ENCODE data around the gene DPP8.

DPP8 gene

GRCh38 chr15:65424683-65425082, 92.8 kb downstream of the DPP8 start:
- ATAC-seq (replicated peaks) (no peak), DNase-seq (no peak)
- no peak overlapping the region for H3K4me3 Mint-ChIP-seq
- H3K27me3 Mint-ChIP-seq = peaks cover 53 to 70% of the 10 kb centered on the region in 2 donors
- peaks cover 13 to 17% of the 10 kb centered on the region in 2 donors for H3K4me1 Mint-ChIP-seq
- H3K36me3 Mint-ChIP-seq = peaks cover 3 to 4% of the 10 kb centered on the region in 2 donors
- no peaks in the 10 kb centered on the region for H3K9me3 Mint-ChIP-seq
- no peak overlapping the region for H3K27ac Mint-ChIP-seq

GRCh38 chr15:65423976-65424679, 93.4 kb downstream of the DPP8 start:
- H3K36me3 Mint-ChIP-seq = peaks cover 3% of the 10 kb centered on the region in 2 donors
- peaks cover 13 to 17% of the 10 kb centered on the region in 2 donors for H3K4me1 Mint-ChIP-seq
- no peak for DNase-seq
- ATAC-seq (replicated peaks) = no peak
- peaks cover 53 to 70% of the 10 kb centered on the region in 2 donors for H3K27me3 Mint-ChIP-seq
- no peaks in the 10 kb centered on the region for H3K9me3 Mint-ChIP-seq
- peak overlapping the region in 1 of 2 donors; percentile 88 for H3K4me3 Mint-ChIP-seq
- no peak overlapping the region for H3K27ac Mint-ChIP-seq

GRCh38 chr15:65423150-65423975, 94.1 kb downstream of the DPP8 start:
- H3K27ac Mint-ChIP-seq = no peak overlapping the region
- H3K9me3 Mint-ChIP-seq = no peaks in the 10 kb centered on the region
- H3K4me1 Mint-ChIP-seq = peaks cover 13 to 17% of the 10 kb centered on the region in 2 donors
- H3K27me3 Mint-ChIP-seq = peaks cover 57 to 72% of the 10 kb centered on the region in 2 donors
- ATAC-seq (replicated peaks) (no peak), DNase-seq (no peak)
- peak overlapping the region; percentile 85 to 88 for H3K4me3 Mint-ChIP-seq
- H3K36me3 Mint-ChIP-seq = peaks cover 3% of the 10 kb centered on the region in 2 donors

GRCh38 chr15:65421360-65422215, 95.9 kb downstream of the DPP8 start:
- H3K4me1 Mint-ChIP-seq = peaks cover 13 to 17% of the 10 kb centered on the region in 2 donors

GRCh38 chr15:65420975-65421359, 96.5 kb downstream of the DPP8 start:
- peaks cover 13 to 17% of the 10 kb centered on the region in 2 donors for H3K4me1 Mint-ChIP-seq
- H3K36me3 Mint-ChIP-seq = peaks cover 3% of the 10 kb centered on the region in 2 donors
- ATAC-seq (replicated peaks) (no peak), DNase-seq (no peak)
- H3K27ac Mint-ChIP-seq = no peak overlapping the region
- peak overlapping the region in 1 of 2 donors; percentile 81 for H3K4me3 Mint-ChIP-seq
- H3K27me3 Mint-ChIP-seq = peaks cover 70 to 91% of the 10 kb centered on the region in 2 donors
- no peaks in the 10 kb centered on the region for H3K9me3 Mint-ChIP-seq

More at GRCh38 chr15:65421360-65422215, 95.9 kb downstream of the DPP8 start:
- H3K27ac Mint-ChIP-seq = no peak overlapping the region
- peak overlapping the region; percentile 81 to 83 for H3K4me3 Mint-ChIP-seq
- no peaks in the 10 kb centered on the region for H3K9me3 Mint-ChIP-seq
- ATAC-seq (replicated peaks) (peak; percentile 54 to 64), DNase-seq (no peak)
- peaks cover 73 to 90% of the 10 kb centered on the region in 2 donors for H3K27me3 Mint-ChIP-seq
- peaks cover 3% of the 10 kb centered on the region in 2 donors for H3K36me3 Mint-ChIP-seq

GRCh38 chr15:65418596-65418995, 98.9 kb downstream of the DPP8 start:
- ATAC-seq (replicated peaks) = no peak
- Mint-ChIP-seq H3K36me3 (peaks cover 3% of the 10 kb centered on the region in 2 donors), H3K4me1 (peaks cover 13 to 17% of the 10 kb centered on the region in 2 donors), H3K4me3 (no peak overlapping the region), H3K27ac (no peak overlapping the region), H3K27me3 (peaks cover 50 to 79% of the 10 kb centered on the region in 2 donors), H3K9me3 (no peaks in the 10 kb centered on the region)
- no peak for DNase-seq

- Mint-ChIP-seq H3K4me3 (no peak overlapping the region), H3K9me3 (no peaks in the 10 kb centered on the region), H3K27me3 (peaks cover 38 to 66% of the 10 kb centered on the region in 2 donors), H3K4me1 (peaks cover 4 to 5% of the 10 kb centered on the region in 2 donors), H3K27ac (no peak overlapping the region), H3K36me3 (no peaks in the 10 kb centered on the region)
- DNase-seq (no peak), ATAC-seq (replicated peaks) (no peak)
Measured at GRCh38 chr15:65416845-65417416, 100.6 kb downstream of the DPP8 start.

- DNase-seq (no peak), ATAC-seq (replicated peaks) (no peak)
- H3K27me3 Mint-ChIP-seq = peaks cover 38 to 65% of the 10 kb centered on the region in 2 donors
- H3K4me1 Mint-ChIP-seq = no peaks in the 10 kb centered on the region
- H3K36me3 Mint-ChIP-seq = no peaks in the 10 kb centered on the region
- no peaks in the 10 kb centered on the region for H3K9me3 Mint-ChIP-seq
- no peak overlapping the region for H3K4me3 Mint-ChIP-seq
- no peak overlapping the region for H3K27ac Mint-ChIP-seq
Measured at GRCh38 chr15:65414841-65415621, 102.5 kb downstream of the DPP8 start.

GRCh38 chr15:65413760-65414144, 103.7 kb downstream of the DPP8 start:
- ATAC-seq (replicated peaks) (no peak), DNase-seq (no peak)
- Mint-ChIP-seq H3K4me1 (peaks cover 8 to 9% of the 10 kb centered on the region in 2 donors), H3K9me3 (no peaks in the 10 kb centered on the region), H3K4me3 (no peak overlapping the region), H3K27ac (no peak overlapping the region), H3K36me3 (no peaks in the 10 kb centered on the region), H3K27me3 (peaks cover 43 to 65% of the 10 kb centered on the region in 2 donors)

GRCh38 chr15:65413051-65413759, 104.3 kb downstream of the DPP8 start:
- DNase-seq (no peak), ATAC-seq (replicated peaks) (no peak)
- no peak overlapping the region for H3K27ac Mint-ChIP-seq
- H3K4me3 Mint-ChIP-seq = no peak overlapping the region
- H3K27me3 Mint-ChIP-seq = peaks cover 38 to 64% of the 10 kb centered on the region in 2 donors
- no peaks in the 10 kb centered on the region for H3K9me3 Mint-ChIP-seq
- no peaks in the 10 kb centered on the region for H3K36me3 Mint-ChIP-seq
- peaks cover 9 to 10% of the 10 kb centered on the region in 2 donors for H3K4me1 Mint-ChIP-seq

GRCh38 chr15:65412556-65412955, 104.9 kb downstream of the DPP8 start:
- H3K4me1 Mint-ChIP-seq = peaks cover 9 to 10% of the 10 kb centered on the region in 2 donors
- no peak overlapping the region for H3K27ac Mint-ChIP-seq
- H3K9me3 Mint-ChIP-seq = no peaks in the 10 kb centered on the region
- H3K27me3 Mint-ChIP-seq = peaks cover 33 to 63% of the 10 kb centered on the region in 2 donors
- no peak for DNase-seq
- ATAC-seq (replicated peaks) = no peak
- H3K4me3 Mint-ChIP-seq = no peak overlapping the region
- H3K36me3 Mint-ChIP-seq = no peaks in the 10 kb centered on the region

GRCh38 chr15:65411465-65412071, 105.9 kb downstream of the DPP8 start:
- peaks cover 9 to 10% of the 10 kb centered on the region in 2 donors for H3K4me1 Mint-ChIP-seq
- H3K27ac Mint-ChIP-seq = no peak overlapping the region
- no peaks in the 10 kb centered on the region for H3K9me3 Mint-ChIP-seq
- no peak overlapping the region for H3K4me3 Mint-ChIP-seq
- peaks cover 23 to 53% of the 10 kb centered on the region in 2 donors for H3K27me3 Mint-ChIP-seq
- H3K36me3 Mint-ChIP-seq = no peaks in the 10 kb centered on the region
- DNase-seq = no peak
- ATAC-seq (replicated peaks) = no peak
